ENCODE measurements around the gene WDR18.

GRCh38 chr19:1002600-1002999 is 18.5 kb downstream of the WDR18 start:
- TF ChIP-seq, protein P1, sequence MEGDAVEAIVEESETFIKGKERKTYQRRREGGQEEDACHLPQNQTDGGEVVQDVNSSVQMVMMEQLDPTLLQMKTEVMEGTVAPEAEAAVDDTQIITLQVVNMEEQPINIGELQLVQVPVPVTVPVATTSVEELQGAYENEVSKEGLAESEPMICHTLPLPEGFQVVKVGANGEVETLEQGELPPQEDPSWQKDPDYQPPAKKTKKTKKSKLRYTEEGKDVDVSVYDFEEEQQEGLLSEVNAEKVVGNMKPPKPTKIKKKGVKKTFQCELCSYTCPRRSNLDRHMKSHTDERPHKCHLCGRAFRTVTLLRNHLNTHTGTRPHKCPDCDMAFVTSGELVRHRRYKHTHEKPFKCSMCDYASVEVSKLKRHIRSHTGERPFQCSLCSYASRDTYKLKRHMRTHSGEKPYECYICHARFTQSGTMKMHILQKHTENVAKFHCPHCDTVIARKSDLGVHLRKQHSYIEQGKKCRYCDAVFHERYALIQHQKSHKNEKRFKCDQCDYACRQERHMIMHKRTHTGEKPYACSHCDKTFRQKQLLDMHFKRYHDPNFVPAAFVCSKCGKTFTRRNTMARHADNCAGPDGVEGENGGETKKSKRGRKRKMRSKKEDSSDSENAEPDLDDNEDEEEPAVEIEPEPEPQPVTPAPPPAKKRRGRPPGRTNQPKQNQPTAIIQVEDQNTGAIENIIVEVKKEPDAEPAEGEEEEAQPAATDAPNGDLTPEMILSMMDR (IDR thresholded peaks at IDR 0.05) = no peak
- TF ChIP-seq POLR2A (IDR thresholded peaks at IDR 0.05) = no peak

Data from thyroid gland (tissue), 4 donors.